Measurements from ENCODE around the gene WNT7B.
A peak's percentile ranks its signal among the peaks of the same experiment; 100 is the strongest.

Gene WNT7B

GRCh38 chr22:45993841-45994240 lies 16.9 kb upstream of the WNT7B start:
- H3K27ac ChIP-seq (ENCODE audit: low read depth, low read length, severe bottlenecking): no peak overlapping the region
- H3K4me1 ChIP-seq (ENCODE audit: control insufficient read depth, insufficient read depth, low read length, poor library complexity, severe bottlenecking): peaks cover 14% of the 10 kb centered on the region
- no peak overlapping the region for H3K4me3 ChIP-seq (ENCODE audit: extremely low read depth, insufficient read depth, low read length, poor library complexity, severe bottlenecking)
- H3K9me3 ChIP-seq (ENCODE audit: control insufficient read depth, low read length): no peaks in the 10 kb centered on the region
- no peaks in the 10 kb centered on the region for H3K36me3 ChIP-seq (ENCODE audit: control insufficient read depth, insufficient read depth, low read length)
- WGBS, 2 experiments (ENCODE audit: insufficient coverage in 2 of 2): 88 to 89% methylated on average over 1 to 2 of the region's 2 CpGs

- H3K4me3 ChIP-seq (ENCODE audit: extremely low read depth, insufficient read depth, low read length, poor library complexity, severe bottlenecking): no peak overlapping the region
- WGBS, 2 experiments (ENCODE audit: insufficient coverage in 2 of 2): 93 to 94% methylated on average over 5 of the region's 5 CpGs
These were observed 16.3 kb upstream of the WNT7B start for GRCh38 chr22:45993143-45993692.

GRCh38 chr22:45992737-45993136 lies 15.8 kb upstream of the WNT7B start:
- WGBS, 2 experiments (ENCODE audit: insufficient coverage in 2 of 2): 66 to 90% methylated on average over 3 of the region's 3 CpGs
- no peak overlapping the region for H3K4me3 ChIP-seq (ENCODE audit: extremely low read depth, insufficient read depth, low read length, poor library complexity, severe bottlenecking)
- H3K27ac ChIP-seq (ENCODE audit: low read depth, low read length, severe bottlenecking): no peak overlapping the region
- H3K9me3 ChIP-seq (ENCODE audit: control insufficient read depth, low read length): no peaks in the 10 kb centered on the region
- H3K36me3 ChIP-seq (ENCODE audit: control insufficient read depth, insufficient read depth, low read length): no peaks in the 10 kb centered on the region
- peaks cover 12% of the 10 kb centered on the region for H3K4me1 ChIP-seq (ENCODE audit: control insufficient read depth, insufficient read depth, low read length, poor library complexity, severe bottlenecking)

More at GRCh38 chr22:45993143-45993692, 16.3 kb upstream of the WNT7B start:
- Histone ChIP-seq H3K27ac (ENCODE audit: low read depth, low read length, severe bottlenecking) (no peak overlapping the region), H3K36me3 (ENCODE audit: control insufficient read depth, insufficient read depth, low read length) (no peaks in the 10 kb centered on the region), H3K4me1 (ENCODE audit: control insufficient read depth, insufficient read depth, low read length, poor library complexity, severe bottlenecking) (peaks cover 14% of the 10 kb centered on the region), H3K9me3 (ENCODE audit: control insufficient read depth, low read length) (no peaks in the 10 kb centered on the region)

DNA sequence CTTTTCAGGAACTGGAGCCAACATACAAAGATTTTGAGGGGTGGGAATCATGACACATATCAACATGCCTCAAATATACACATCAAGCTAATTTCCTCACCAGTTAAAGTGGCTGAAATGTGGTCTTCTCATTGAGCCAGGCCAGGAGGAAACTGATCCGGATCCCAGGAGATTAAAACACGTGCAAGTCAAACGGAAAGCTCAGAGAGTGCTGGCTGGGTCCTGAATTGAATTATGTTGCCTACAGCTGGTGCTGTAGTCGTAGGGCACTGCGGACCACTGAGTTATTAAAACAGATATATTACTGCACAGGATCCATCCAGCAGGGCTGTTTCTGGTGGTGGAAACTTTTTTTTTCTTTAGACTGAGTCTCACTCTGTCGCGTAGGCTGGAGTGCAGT lies 14.1 kb upstream of the WNT7B start:
- Histone ChIP-seq H3K27ac (ENCODE audit: low read depth, low read length, severe bottlenecking) (no peak overlapping the region), H3K36me3 (ENCODE audit: control insufficient read depth, insufficient read depth, low read length) (no peaks in the 10 kb centered on the region), H3K4me1 (ENCODE audit: control insufficient read depth, insufficient read depth, low read length, poor library complexity, severe bottlenecking) (peaks cover 2% of the 10 kb centered on the region), H3K9me3 (ENCODE audit: control insufficient read depth, low read length) (no peaks in the 10 kb centered on the region), H3K4me3 (ENCODE audit: extremely low read depth, insufficient read depth, low read length, poor library complexity, severe bottlenecking) (no peak overlapping the region)
- WGBS, 2 experiments (ENCODE audit: insufficient coverage in 2 of 2): 89 to 92% methylated on average over 3 to 5 of the region's 7 CpGs

- H3K9me3 ChIP-seq (ENCODE audit: control insufficient read depth, low read length): peaks cover 8% of the 10 kb centered on the region
- no peaks in the 10 kb centered on the region for H3K4me1 ChIP-seq (ENCODE audit: control insufficient read depth, insufficient read depth, low read length, poor library complexity, severe bottlenecking)
- WGBS, 2 experiments (ENCODE audit: insufficient coverage in 2 of 2): 78 to 80% methylated on average over 7 of the region's 7 CpGs
- H3K36me3 ChIP-seq (ENCODE audit: control insufficient read depth, insufficient read depth, low read length): no peaks in the 10 kb centered on the region
- no peak overlapping the region for H3K4me3 ChIP-seq (ENCODE audit: extremely low read depth, insufficient read depth, low read length, poor library complexity, severe bottlenecking)
- H3K27ac ChIP-seq (ENCODE audit: low read depth, low read length, severe bottlenecking): no peak overlapping the region
These were observed 10.3 kb upstream of the WNT7B start for GRCh38 chr22:45987136-45987861.

GRCh38 chr22:45984316-45984916 lies 7.5 kb upstream of the WNT7B start:
- no peak overlapping the region for H3K27ac ChIP-seq (ENCODE audit: low read depth, low read length, severe bottlenecking)
- no peak overlapping the region for H3K4me3 ChIP-seq (ENCODE audit: extremely low read depth, insufficient read depth, low read length, poor library complexity, severe bottlenecking)
- H3K9me3 ChIP-seq (ENCODE audit: control insufficient read depth, low read length): peaks cover 8% of the 10 kb centered on the region
- no peaks in the 10 kb centered on the region for H3K36me3 ChIP-seq (ENCODE audit: control insufficient read depth, insufficient read depth, low read length)
- H3K4me1 ChIP-seq (ENCODE audit: control insufficient read depth, insufficient read depth, low read length, poor library complexity, severe bottlenecking): no peaks in the 10 kb centered on the region
- WGBS, 2 experiments (ENCODE audit: insufficient coverage in 2 of 2): 100% methylated on average over 1 of the region's 1 CpG; no CpG with 5 or more reads in 1 of the 2 experiments

GRCh38 chr22:45983797-45984196 lies 6.8 kb upstream of the WNT7B start:
- H3K27ac ChIP-seq (ENCODE audit: low read depth, low read length, severe bottlenecking): no peak overlapping the region
- H3K4me3 ChIP-seq (ENCODE audit: extremely low read depth, insufficient read depth, low read length, poor library complexity, severe bottlenecking): no peak overlapping the region
- H3K9me3 ChIP-seq (ENCODE audit: control insufficient read depth, low read length): peaks cover 8% of the 10 kb centered on the region
- 83 to 84% methylated on average over 5 of the region's 5 CpGs for WGBS, 2 experiments (ENCODE audit: insufficient coverage in 2 of 2)
- no peaks in the 10 kb centered on the region for H3K4me1 ChIP-seq (ENCODE audit: control insufficient read depth, insufficient read depth, low read length, poor library complexity, severe bottlenecking)
- no peaks in the 10 kb centered on the region for H3K36me3 ChIP-seq (ENCODE audit: control insufficient read depth, insufficient read depth, low read length)

GRCh38 chr22:45980761-45981160 lies 3.8 kb upstream of the WNT7B start:
- H3K4me3 ChIP-seq (ENCODE audit: extremely low read depth, insufficient read depth, low read length, poor library complexity, severe bottlenecking): no peak overlapping the region
- 79 to 98% methylated on average over 4 of the region's 4 CpGs for WGBS, 2 experiments (ENCODE audit: insufficient coverage in 2 of 2)
- H3K4me1 ChIP-seq (ENCODE audit: control insufficient read depth, insufficient read depth, low read length, poor library complexity, severe bottlenecking): peaks cover 10% of the 10 kb centered on the region
- no peaks in the 10 kb centered on the region for H3K36me3 ChIP-seq (ENCODE audit: control insufficient read depth, insufficient read depth, low read length)
- H3K27ac ChIP-seq (ENCODE audit: low read depth, low read length, severe bottlenecking): no peak overlapping the region
- H3K9me3 ChIP-seq (ENCODE audit: control insufficient read depth, low read length): peaks cover 8% of the 10 kb centered on the region

GRCh38 chr22:45980268-45980570 lies 3.3 kb upstream of the WNT7B start:
- Histone ChIP-seq H3K4me1 (ENCODE audit: control insufficient read depth, insufficient read depth, low read length, poor library complexity, severe bottlenecking) (peaks cover 10% of the 10 kb centered on the region), H3K9me3 (ENCODE audit: control insufficient read depth, low read length) (peaks cover 3% of the 10 kb centered on the region), H3K36me3 (ENCODE audit: control insufficient read depth, insufficient read depth, low read length) (no peaks in the 10 kb centered on the region), H3K27ac (ENCODE audit: low read depth, low read length, severe bottlenecking) (no peak overlapping the region), H3K4me3 (ENCODE audit: extremely low read depth, insufficient read depth, low read length, poor library complexity, severe bottlenecking) (no peak overlapping the region)
- WGBS, 2 experiments (ENCODE audit: insufficient coverage in 2 of 2): 100% methylated on average over 2 of the region's 2 CpGs

GRCh38 chr22:45978275-45978713 lies 1.3 kb upstream of the WNT7B start:
- peak overlapping the region; percentile 52 for H3K4me3 ChIP-seq (ENCODE audit: extremely low read depth, insufficient read depth, low read length, poor library complexity, severe bottlenecking)
- 8 to 10% methylated on average over 10 to 23 of the region's 26 CpGs for WGBS, 2 experiments (ENCODE audit: insufficient coverage in 2 of 2)
- H3K4me1 ChIP-seq (ENCODE audit: control insufficient read depth, insufficient read depth, low read length, poor library complexity, severe bottlenecking): peaks cover 10% of the 10 kb centered on the region
- H3K9me3 ChIP-seq (ENCODE audit: control insufficient read depth, low read length): no peaks in the 10 kb centered on the region
- no peak overlapping the region for H3K27ac ChIP-seq (ENCODE audit: low read depth, low read length, severe bottlenecking)
- no peaks in the 10 kb centered on the region for H3K36me3 ChIP-seq (ENCODE audit: control insufficient read depth, insufficient read depth, low read length)
